ENCODE data around the gene PRIM2.
"Not testable (repeated sequence)": the region's sequence is repeated elsewhere in the genome, so short reads cannot be mapped to it uniquely, and the experiment has no call there.

PRIM2 gene

GRCh38 chr6:57445790-57446468, 128.5 kb downstream of the PRIM2 start:
- not testable (repeated sequence) for DNase-seq (ENCODE audit: low read depth in 2 of 2)

DNA sequence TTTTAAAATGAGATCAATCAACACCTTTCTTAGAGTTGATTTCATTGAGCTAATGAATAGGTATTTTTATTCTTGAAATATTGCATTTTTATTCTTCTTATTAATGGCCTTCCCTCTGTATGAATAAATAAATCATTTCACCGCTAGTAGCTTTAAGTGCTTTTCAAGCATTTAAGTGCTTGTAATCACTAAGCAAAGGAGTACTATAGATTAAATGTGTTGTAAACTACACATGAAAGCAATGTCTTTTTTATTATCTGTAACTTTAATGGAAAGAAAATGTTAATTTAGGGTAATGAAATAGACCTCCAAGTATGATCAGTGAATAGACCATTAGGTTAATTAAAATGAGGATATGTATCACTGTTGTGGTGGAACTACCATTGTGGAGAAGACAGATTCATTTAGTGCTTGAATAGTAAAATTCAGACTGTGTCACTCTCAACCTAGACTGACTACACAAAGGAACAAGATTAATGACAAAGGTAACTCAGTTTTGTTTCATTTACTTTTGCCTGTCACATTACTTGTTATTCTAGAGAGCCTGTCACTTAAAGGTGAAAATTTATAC, 132.2 kb downstream of the PRIM2 start:
- DNase-seq (ENCODE audit: low read depth in 2 of 2) = not testable (repeated sequence)

DNA sequence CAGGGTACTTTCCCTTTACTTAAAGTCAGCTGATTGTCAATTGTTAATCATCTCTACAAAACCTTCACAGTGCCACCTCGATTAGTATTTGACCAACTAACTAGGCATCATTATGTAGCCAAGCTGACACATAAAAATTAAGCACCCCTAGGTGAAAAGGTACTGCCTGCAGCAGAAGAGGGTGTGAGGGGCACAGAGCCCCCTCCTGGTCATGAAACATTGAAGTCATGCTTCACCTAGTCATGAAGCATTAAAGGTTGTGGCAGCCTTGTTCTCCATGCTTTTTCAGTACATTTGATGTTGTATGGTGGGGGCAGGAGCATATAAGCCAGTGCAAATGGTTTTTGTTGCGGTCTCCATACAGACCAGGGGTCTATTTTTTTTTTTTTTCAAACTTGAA, 142.4 kb downstream of the PRIM2 start:
- DNase-seq (ENCODE audit: low read depth in 2 of 2) = not testable (repeated sequence)

DNA sequence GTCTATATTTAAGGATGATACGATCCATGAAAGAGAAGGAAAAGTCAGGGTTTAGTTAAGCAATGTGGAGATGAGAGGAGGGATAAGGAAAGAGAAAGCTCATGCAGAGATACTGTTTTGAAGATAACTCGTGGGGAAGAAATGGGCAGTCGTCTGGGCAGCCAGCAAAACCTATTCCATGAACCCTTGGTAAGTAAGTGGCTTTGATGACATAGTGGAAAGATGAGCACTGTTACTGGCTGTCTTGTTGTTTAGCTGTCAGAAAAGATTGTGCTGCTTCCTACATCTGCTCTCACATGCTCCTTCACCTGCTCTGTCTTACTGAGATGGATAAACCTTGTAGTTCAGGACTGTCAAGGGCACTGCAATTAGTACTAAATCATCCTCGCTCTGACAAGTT, 143.6 kb downstream of the PRIM2 start:
- not testable (repeated sequence) for DNase-seq (ENCODE audit: low read depth in 2 of 2)

DNA sequence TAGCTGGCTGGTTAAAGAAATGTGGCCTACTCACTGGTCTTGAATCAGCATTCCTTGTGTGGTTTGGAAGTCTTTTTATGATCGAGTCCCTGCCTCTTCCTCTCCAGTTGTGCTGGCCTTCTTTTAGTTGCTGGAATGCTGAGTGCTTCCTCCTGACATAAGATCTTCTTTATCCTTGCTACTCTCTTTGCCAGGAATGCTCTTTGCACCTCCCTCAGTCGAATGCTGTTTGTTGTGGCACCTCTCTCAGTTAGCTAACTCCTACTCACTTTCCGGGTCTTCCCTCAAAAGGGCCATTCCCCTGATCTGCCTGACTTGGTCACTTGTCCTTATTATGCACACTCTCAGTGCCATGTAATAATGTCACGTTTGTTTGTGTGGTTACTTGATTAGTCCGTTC, 146.4 kb downstream of the PRIM2 start:
- DNase-seq (ENCODE audit: low read depth in 2 of 2) = not testable (repeated sequence)

DNA sequence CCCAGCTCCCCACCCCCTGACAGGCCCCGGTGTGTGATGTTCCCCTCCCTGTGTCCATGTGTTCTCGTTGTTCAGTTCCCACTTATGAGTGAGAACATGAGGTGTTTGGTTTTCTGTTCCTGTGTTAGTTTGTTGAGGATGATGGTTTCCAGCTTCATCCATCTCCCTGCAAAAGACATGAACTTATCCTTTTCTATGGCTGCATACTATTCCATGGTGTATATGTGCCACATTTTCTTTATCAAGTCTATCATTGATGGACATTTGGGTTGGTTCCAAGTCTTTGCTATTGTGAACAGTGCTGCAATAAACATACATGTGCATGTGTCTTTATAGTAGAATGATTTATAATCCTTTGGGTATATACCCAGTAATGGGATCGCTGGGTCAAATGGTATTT, 148.5 kb downstream of the PRIM2 start:
- DNase-seq (ENCODE audit: low read depth in 2 of 2) = not testable (repeated sequence)

GRCh38 chr6:57469072-57469471, 151.6 kb downstream of the PRIM2 start:
- no peak for DNase-seq (ENCODE audit: low read depth in 2 of 2)

- not testable (repeated sequence) for DNase-seq (ENCODE audit: low read depth in 2 of 2)
These were observed 152.7 kb downstream of the PRIM2 start for GRCh38 chr6:57470148-57470547.

- not testable (repeated sequence) for DNase-seq (ENCODE audit: low read depth in 2 of 2)
These were observed 154.0 kb downstream of the PRIM2 start for GRCh38 chr6:57471314-57471864.

GRCh38 chr6:57472861-57473362, 155.5 kb downstream of the PRIM2 start:
- not testable (repeated sequence) for DNase-seq (ENCODE audit: low read depth in 2 of 2)

DNA sequence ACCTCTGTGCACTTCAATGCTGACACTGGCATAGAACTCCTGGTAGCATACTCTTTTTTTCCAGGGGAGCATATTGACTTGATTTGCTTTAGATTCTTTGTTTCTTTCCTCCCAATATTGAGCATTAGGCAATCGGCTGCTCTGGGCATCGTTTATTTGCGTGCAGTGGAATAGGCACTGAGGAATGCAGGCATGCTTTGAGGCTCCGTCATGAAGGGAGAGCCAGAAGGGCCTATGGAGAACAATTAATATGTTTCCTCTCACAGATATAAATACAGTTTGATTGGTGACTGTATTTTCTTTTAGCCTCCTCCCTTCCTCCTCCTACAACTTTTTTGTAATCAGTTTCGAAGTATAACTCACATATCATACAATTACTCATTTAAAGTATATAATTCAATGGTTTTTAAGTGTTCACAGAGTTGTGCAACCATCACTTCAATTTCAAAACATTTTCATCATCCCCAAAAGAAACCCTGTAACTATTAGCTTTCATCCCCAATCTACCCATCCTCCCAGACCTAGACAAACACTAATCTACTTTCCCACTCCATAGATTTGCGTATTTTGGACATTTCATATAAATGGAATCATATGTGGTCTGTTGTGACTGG, 157.5 kb downstream of the PRIM2 start:
- not testable (repeated sequence) for DNase-seq (ENCODE audit: low read depth in 2 of 2)

DNA sequence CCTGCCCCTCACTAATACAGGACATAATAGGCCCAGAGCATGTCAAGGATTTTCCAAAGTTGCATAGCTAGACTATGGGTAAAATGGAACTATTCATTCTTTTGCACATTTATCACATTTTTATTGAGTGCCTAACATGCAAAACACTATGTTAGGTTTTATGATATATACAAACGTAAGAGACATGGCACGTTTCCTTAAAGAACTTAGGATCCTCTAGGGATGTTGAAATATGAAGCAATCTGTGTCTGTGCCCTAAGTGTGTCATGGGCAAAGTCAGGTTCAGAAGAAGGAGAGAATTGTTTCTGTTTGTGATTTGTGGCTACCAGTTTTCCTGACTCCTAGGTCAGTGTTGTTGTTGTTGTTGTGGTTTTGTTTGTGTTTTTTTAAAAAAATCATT, 158.2 kb downstream of the PRIM2 start:
- not testable (repeated sequence) for DNase-seq (ENCODE audit: low read depth in 2 of 2)

DNA sequence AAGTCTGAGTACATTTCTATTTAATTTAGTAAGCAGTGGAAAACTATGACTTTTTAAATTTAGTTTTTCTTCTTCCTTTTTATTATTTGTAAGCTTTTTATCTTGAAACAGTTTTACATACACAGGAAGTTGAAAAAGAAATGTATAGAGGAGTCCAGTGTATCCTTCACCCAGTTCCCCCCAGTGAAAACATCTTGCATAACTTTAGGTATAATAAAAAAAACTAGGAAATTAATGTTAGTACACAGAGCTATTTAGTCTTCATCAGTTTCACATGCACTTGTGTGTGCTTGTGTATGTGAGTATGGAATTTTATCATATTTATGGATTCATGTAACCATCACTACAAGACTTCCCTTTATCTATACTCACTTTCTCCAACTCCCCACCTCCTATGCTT, 162.8 kb downstream of the PRIM2 start:
- not testable (repeated sequence) for DNase-seq (ENCODE audit: low read depth in 2 of 2)

DNA sequence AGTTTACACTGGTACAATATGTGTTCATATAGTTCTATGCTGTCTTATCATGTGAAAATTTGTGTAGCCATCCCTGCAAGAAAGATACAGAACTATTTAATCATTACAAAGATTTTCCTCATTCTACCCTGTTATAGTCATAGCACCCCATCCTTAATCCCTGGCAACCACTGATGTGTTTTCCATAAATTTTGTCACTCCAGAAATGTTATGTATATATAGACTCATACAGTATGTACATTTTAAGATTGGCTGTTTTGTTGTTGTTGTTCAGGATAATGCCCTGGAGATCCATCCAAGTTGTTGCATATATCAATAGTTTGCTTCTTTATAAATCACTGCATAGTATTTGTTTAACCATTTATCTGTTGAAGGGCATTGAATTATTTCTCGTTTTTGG, 163.7 kb downstream of the PRIM2 start:
- DNase-seq (ENCODE audit: low read depth in 2 of 2) = not testable (repeated sequence)

DNA sequence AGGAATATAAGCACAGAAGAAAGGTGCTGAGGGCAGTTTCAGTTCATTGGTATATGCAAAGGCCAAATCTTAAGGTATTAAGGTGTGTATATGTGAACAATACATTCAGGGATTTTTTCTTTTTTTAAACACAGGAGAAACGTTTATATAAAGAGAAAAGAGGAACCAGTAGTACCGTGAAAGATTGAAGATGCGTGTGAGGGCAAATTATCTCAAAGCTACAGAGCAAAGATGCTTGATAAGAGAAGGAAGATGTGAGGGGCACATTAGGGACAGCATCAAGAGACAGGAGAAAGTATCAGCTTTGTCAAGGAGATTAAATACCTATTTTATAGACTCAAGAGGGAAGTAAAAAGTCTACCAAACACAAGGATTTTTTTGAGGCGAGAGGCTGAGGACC, 165.0 kb downstream of the PRIM2 start:
- DNase-seq (ENCODE audit: low read depth in 2 of 2) = not testable (repeated sequence)

- DNase-seq (ENCODE audit: low read depth in 2 of 2) = not testable (repeated sequence)
These were observed 169.2 kb downstream of the PRIM2 start for GRCh38 chr6:57486494-57487081.

- not testable (repeated sequence) for DNase-seq (ENCODE audit: low read depth in 2 of 2)
These were observed 171.1 kb downstream of the PRIM2 start for GRCh38 chr6:57488551-57488950.

- DNase-seq (ENCODE audit: low read depth in 2 of 2) = not testable (repeated sequence)
These were observed 172.5 kb downstream of the PRIM2 start for GRCh38 chr6:57489887-57490286.

DNA sequence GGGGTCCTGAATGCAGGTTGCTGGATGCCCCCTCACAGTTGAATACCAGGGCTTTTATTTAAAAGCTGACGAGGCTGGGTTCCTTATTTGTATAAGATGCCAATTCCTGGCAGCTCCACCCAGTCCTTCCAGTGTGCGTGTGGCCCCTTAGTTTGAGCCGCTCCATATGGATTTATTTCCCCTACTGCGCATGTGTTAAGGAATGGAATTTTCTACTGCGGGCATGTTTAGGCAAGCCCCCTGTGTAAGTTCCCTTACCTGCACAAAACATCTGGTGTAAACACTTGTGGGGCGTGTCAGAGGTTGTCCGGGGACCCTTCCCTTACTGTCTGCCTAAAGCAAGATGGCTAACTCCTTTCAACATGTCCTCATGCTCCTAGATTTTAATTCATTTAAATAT, 174.4 kb downstream of the PRIM2 start:
- DNase-seq (ENCODE audit: low read depth in 2 of 2) = not testable (repeated sequence)

- DNase-seq (ENCODE audit: low read depth in 2 of 2) = not testable (repeated sequence)
These were observed 178.8 kb downstream of the PRIM2 start for GRCh38 chr6:57496251-57496650.

DNA sequence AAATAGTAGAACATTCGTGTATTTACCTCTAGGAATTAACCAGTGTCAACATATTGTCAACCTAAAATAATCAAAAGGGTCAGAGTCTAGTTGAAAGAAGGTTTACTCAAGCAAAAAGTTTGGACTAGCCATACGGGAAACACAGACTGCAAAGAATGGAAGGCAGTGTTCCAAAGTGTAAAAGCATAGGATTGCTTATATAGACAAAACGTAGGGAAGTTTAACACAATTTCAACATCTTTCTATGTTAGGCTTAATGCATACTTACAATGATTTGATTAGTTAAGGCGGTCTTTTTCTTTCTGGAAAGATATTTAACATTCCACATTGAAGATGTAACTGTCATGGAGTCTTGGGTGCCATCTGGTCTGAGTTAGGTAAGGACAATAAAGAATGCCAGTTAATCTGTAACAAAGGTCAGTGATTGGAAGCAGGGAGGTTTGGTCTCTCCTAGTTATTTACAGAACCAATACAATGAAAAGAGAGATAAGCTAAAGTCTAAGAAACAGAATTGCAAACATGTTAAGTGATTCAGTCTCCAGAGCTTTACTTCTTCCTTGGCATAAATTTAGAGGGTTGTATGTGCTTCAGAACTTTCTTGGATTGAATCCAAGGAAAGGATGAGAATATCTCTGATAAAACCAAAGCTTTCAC, 183.1 kb downstream of the PRIM2 start:
- not testable (repeated sequence) for DNase-seq (ENCODE audit: low read depth in 2 of 2)

DNA sequence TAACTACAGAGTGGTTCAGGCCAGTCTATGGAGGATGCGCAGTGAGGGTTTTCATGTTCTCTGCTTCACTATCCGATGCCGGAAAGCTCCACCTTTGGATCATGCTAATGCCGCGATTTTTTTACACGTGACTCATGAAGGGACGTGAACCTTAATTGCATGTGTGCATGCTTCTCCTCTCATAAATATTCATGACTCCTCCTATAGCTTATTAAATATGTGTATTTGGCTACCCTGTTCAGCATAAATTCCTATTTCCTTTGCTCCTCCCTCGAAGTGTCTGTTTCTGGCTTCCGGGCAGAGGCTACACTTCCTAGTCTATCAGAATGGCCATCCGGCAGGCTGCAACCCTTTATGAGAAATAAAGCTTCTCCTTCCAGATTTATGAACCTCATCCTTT, 185.0 kb downstream of the PRIM2 start:
- not testable (repeated sequence) for DNase-seq (ENCODE audit: low read depth in 2 of 2)
